Measurements from ENCODE around the gene ABCD1.

The ABCD1 gene

GRCh38 chrX:153766098-153766817 is 41.6 kb downstream of the ABCD1 start:
- Histone ChIP-seq H3K9me3 (no peaks in the 10 kb centered on the region), H3K27ac (peak overlapping the region; percentile 44 to 47), H3K4me3 (peak overlapping the region; percentile 29 to 44), H3K27me3 (no peaks in the 10 kb centered on the region), H3K4me1 (peaks cover 0 to 22% (median 5%) of the 10 kb centered on the region in 4 donors), H3K36me3 (peaks cover 0 to 24% (median 0%) of the 10 kb centered on the region in 3 donors)
- TF ChIP-seq CTCF (IDR thresholded peaks at IDR 0.05) = no peak
- no peak for DNase-seq
- intact Hi-C loops (cut with DNase I; ENCODE audit: low total_unique reads) = loop anchor here (5.0 kb wide), 1 partner anchor 186 kb away; no protein-coding TSS in a partner anchor

- Histone ChIP-seq H3K27me3 (no peaks in the 10 kb centered on the region), H3K9me3 (no peaks in the 10 kb centered on the region), H3K4me3 (no peak overlapping the region), H3K36me3 (peaks cover 0 to 29% (median 0%) of the 10 kb centered on the region in 3 donors), H3K4me1 (peaks cover 0 to 22% (median 5%) of the 10 kb centered on the region in 4 donors), H3K27ac (no peak overlapping the region)
- no peak for TF ChIP-seq CTCF (IDR thresholded peaks at IDR 0.05)
- no peak for DNase-seq
- intact Hi-C loops (cut with DNase I; ENCODE audit: low total_unique reads) = loop anchor here (5.0 kb wide), 1 partner anchor 185 kb away; no protein-coding TSS in a partner anchor
These were observed 42.4 kb downstream of the ABCD1 start for GRCh38 chrX:153766871-153767673.

GRCh38 chrX:153767674-153768055 is 43.0 kb downstream of the ABCD1 start:
- H3K36me3 ChIP-seq = peaks cover 0 to 33% (median 0%) of the 10 kb centered on the region in 3 donors
- H3K27me3 ChIP-seq = no peaks in the 10 kb centered on the region
- H3K4me3 ChIP-seq = no peak overlapping the region
- H3K27ac ChIP-seq = no peak overlapping the region
- intact Hi-C loops (cut with DNase I; ENCODE audit: low total_unique reads) = loop anchor here (5.0 kb wide), 1 partner anchor 185 kb away; no protein-coding TSS in a partner anchor
- DNase-seq = no peak
- TF ChIP-seq CTCF (IDR thresholded peaks at IDR 0.05) = no peak
- H3K9me3 ChIP-seq = no peaks in the 10 kb centered on the region
- peaks cover 0 to 22% (median 5%) of the 10 kb centered on the region in 4 donors for H3K4me1 ChIP-seq

- no peaks in the 10 kb centered on the region for H3K27me3 ChIP-seq
- TF ChIP-seq CTCF (IDR thresholded peaks at IDR 0.05) = no peak
- peaks cover 0 to 22% (median 5%) of the 10 kb centered on the region in 4 donors for H3K4me1 ChIP-seq
- H3K4me3 ChIP-seq = no peak overlapping the region
- H3K36me3 ChIP-seq = peaks cover 0 to 42% (median 0%) of the 10 kb centered on the region in 3 donors
- no peak for DNase-seq
- no peak overlapping the region for H3K27ac ChIP-seq
- intact Hi-C loops (cut with DNase I; ENCODE audit: low total_unique reads) = loop anchor here (5.0 kb wide), 1 partner anchor 184 kb away; no protein-coding TSS in a partner anchor
- no peaks in the 10 kb centered on the region for H3K9me3 ChIP-seq
These were observed 43.9 kb downstream of the ABCD1 start for GRCh38 chrX:153768311-153769157.
